Stimulated activated memory B cell treated with anti-CD40 and anti-IgM and Interleukin-4, amounts not matched to agents 10 μg/mL and 1 μg/mL and 100 μg/mL, for 72 hours (primary cell): Measurements from ENCODE around the gene ABHD15.
A peak's percentile ranks its signal among the peaks of the same experiment; 100 is the strongest.
"Not testable (repeated sequence)": the region's sequence is repeated elsewhere in the genome, so short reads cannot be mapped to it uniquely, and the experiment has no call there.

ENCODE experiments used
- ATAC-seq: fragments of 150-1000 bp; cut with Tn5 transposase; 2 replicates; pipeline ENCODE4 v1.10.0; 2021
- H3K27ac Mint-ChIP-seq: one replicate; pipeline ENCODE4 v1.8.0; 2022; ENCODE audit warnings: mild to moderate bottlenecking, mixed read lengths
- H3K27me3 Mint-ChIP-seq: one replicate; pipeline ENCODE4 v1.8.0; 2022; ENCODE audit warnings: mixed read lengths
- H3K36me3 Mint-ChIP-seq: one replicate; pipeline ENCODE4 v1.8.0; 2022; ENCODE audit warnings: mixed read lengths
- H3K4me1 Mint-ChIP-seq: one replicate; pipeline ENCODE4 v1.8.0; 2022; ENCODE audit warnings: mixed read lengths
- H3K4me3 Mint-ChIP-seq: one replicate; pipeline ENCODE4 v1.8.0; 2022; ENCODE audit warnings: mild to moderate bottlenecking, moderate library complexity, mixed read lengths
- H3K9me3 Mint-ChIP-seq: one replicate; pipeline ENCODE4 v1.8.0; 2022; ENCODE audit warnings: mixed read lengths

Gene ABHD15

GRCh38 chr17:29568331-29569244 lies 1.8 kb upstream of the ABHD15 start, which contains the start of gene TP53I13:
TSS of gene TP53I13 (plus strand) at chr17:29568701. CDS start at chr17:29568759, 58 bp downstream.
- H3K4me1 Mint-ChIP-seq: peaks cover 36% of the 10 kb centered on the region
- no peaks in the 10 kb centered on the region for H3K9me3 Mint-ChIP-seq
- H3K27ac Mint-ChIP-seq: peak within 1 kb of the TSS; percentile 88
- H3K4me3 Mint-ChIP-seq: peak within 1 kb of the TSS; percentile 95
- no peaks in the 10 kb centered on the region for H3K27me3 Mint-ChIP-seq
- H3K36me3 Mint-ChIP-seq: peaks cover 11% of the 10 kb centered on the region
- peak; percentile 78 for ATAC-seq

- peak; percentile 79 for ATAC-seq
- peak overlapping the region; percentile 95 for H3K4me3 Mint-ChIP-seq
- no peaks in the 10 kb centered on the region for H3K27me3 Mint-ChIP-seq
- peaks cover 33% of the 10 kb centered on the region for H3K4me1 Mint-ChIP-seq
- H3K9me3 Mint-ChIP-seq: no peaks in the 10 kb centered on the region
- H3K27ac Mint-ChIP-seq: peak overlapping the region; percentile 88
- H3K36me3 Mint-ChIP-seq: peaks cover 9% of the 10 kb centered on the region
These were observed 905 bp upstream of the ABHD15 start for GRCh38 chr17:29567554-29568330.

DNA sequence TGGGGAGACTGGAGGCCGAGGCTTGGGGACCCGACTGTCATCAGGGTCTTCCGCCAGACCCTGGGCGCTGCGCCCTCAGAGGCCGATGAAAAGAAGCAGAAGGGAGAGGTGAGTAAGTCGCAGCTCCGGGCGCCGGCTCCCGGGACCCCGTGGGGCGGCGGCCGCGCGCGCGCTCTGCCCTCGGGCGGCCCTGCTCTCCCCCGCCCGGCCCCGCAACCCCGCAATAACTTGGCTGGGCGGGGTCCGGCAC lies 392 bp upstream of the ABHD15 start:
- H3K36me3 Mint-ChIP-seq: peaks cover 14% of the 10 kb centered on the region
- H3K27ac Mint-ChIP-seq: peak overlapping the region; percentile 88
- no peaks in the 10 kb centered on the region for H3K9me3 Mint-ChIP-seq
- H3K27me3 Mint-ChIP-seq: no peaks in the 10 kb centered on the region
- peaks cover 38% of the 10 kb centered on the region for H3K4me1 Mint-ChIP-seq
- ATAC-seq: peak; percentile 46
- peak overlapping the region; percentile 95 for H3K4me3 Mint-ChIP-seq

- Mint-ChIP-seq H3K27me3 (no peaks in the 10 kb centered on the region), H3K4me1 (peaks cover 42% of the 10 kb centered on the region), H3K4me3 (peak overlapping the region; percentile 89), H3K27ac (peak overlapping the region; percentile 88), H3K36me3 (peaks cover 20% of the 10 kb centered on the region), H3K9me3 (no peaks in the 10 kb centered on the region)
- ATAC-seq: peak; percentile 18
These were observed 979 bp downstream of the ABHD15 start for GRCh38 chr17:29565643-29566472.

DNA sequence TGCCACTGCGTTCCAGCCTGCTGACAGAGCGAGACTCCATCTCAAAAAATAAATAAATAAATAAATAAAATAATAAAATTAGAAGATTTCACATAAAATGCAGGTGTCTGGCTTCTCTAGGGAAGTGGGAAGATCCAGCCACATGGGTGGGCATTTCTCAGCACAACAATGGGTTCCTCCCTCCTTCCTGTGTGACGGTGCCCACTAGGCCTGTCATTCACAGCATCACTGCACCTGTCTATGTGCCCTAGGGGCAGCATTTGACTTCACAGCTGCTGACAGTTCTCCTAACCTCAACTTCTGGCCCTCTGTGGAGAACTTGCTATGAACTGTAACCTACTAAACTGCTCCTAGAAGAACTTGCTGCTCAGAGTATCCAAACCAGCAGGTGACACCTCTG lies 3.0 kb downstream of the ABHD15 start:
- no peaks in the 10 kb centered on the region for H3K27me3 Mint-ChIP-seq
- peaks cover 49% of the 10 kb centered on the region for H3K4me1 Mint-ChIP-seq
- ATAC-seq: no peak
- no peaks in the 10 kb centered on the region for H3K9me3 Mint-ChIP-seq
- H3K27ac Mint-ChIP-seq: peak overlapping the region; percentile 37
- H3K36me3 Mint-ChIP-seq: peaks cover 16% of the 10 kb centered on the region
- H3K4me3 Mint-ChIP-seq: no peak overlapping the region

DNA sequence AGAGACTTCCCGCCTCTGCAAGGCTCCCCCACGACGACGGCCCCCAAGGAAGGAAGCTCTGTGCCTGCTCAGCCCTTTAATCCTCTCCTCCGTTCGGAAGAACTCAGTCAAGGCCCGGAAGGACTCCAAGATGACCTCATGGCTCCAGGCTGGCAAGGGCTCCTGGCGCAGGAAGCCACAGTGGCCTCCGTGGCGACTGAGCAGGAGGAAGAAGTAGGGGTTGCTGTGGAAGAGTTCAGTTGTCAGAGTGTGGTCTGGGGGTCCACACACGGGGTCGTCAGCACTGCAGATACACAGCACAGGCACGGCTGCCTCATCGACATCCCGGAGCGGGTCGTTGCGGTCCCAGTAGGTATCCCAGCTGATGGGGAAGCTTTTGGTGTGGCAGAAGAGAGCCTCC lies 4.2 kb downstream of the ABHD15 start:
- peak overlapping the region; percentile 95 for H3K27ac Mint-ChIP-seq
- H3K27me3 Mint-ChIP-seq: no peaks in the 10 kb centered on the region

DNA sequence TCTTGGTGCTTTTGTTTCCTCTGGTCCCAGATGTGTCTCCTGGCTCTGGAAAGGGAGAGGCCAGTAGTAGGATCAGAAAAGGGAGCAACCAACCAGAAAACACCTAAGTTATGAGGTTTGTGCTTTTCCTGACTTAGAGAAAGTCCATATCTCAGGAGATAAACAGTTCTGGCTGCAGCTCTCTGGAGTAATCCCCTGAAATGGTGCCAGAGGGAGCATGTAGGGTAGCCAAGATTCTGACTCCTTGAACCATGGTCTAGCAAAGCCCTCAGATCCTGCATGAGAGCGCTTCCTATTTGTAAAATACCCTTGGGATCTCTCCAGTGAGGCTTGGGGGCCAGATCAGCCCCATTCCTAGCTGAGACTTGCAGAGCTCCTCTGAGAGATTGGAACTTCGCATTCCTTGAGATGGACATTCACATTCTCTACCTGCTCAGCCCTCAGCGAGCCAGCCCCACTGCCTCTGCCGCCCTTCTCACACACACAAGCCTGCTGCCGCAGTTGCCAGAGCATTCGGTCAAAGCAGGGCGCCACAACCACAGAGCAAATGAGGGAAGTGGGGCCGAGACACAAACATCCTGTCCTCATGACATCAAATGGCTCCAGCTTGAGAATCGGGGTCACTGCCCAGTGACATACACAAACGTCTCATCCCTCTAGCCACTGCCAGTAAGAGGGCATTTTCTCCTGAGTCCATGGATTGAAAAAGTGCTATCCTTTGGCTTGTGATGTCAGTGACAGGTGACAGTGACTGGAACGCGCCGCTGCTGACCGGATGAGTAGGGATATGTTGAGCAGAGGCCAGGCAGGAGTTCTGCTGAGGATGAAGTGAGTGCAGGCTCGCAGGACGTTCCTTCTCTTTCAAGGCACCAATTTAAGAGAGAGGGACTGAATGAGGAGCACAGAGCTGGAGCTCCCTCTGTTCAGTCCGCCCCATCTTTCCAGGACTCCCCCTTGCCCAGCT lies 5.0 kb downstream of the ABHD15 start:
- H3K27me3 Mint-ChIP-seq: no peaks in the 10 kb centered on the region
- H3K27ac Mint-ChIP-seq: peak overlapping the region; percentile 95
- peak overlapping the region; percentile 67 for H3K4me3 Mint-ChIP-seq

More for the DNA sequence above, 4.2 kb downstream of the ABHD15 start:
- Mint-ChIP-seq H3K9me3 (no peaks in the 10 kb centered on the region), H3K4me3 (peak overlapping the region; percentile 67), H3K36me3 (peaks cover 16% of the 10 kb centered on the region), H3K4me1 (peaks cover 60% of the 10 kb centered on the region)
- no peak for ATAC-seq

GRCh38 chr17:29560316-29560715 lies 6.5 kb downstream of the ABHD15 start:
- Mint-ChIP-seq H3K36me3 (peaks cover 16% of the 10 kb centered on the region), H3K4me1 (peaks cover 62% of the 10 kb centered on the region), H3K9me3 (no peaks in the 10 kb centered on the region), H3K4me3 (peak overlapping the region; percentile 39), H3K27me3 (no peaks in the 10 kb centered on the region), H3K27ac (peak overlapping the region; percentile 95)
- peak; percentile 85 for ATAC-seq

More for the DNA sequence above, 5.0 kb downstream of the ABHD15 start:
- H3K36me3 Mint-ChIP-seq: peaks cover 16% of the 10 kb centered on the region
- no peaks in the 10 kb centered on the region for H3K9me3 Mint-ChIP-seq
- ATAC-seq: peak; percentile 61
- peaks cover 67% of the 10 kb centered on the region for H3K4me1 Mint-ChIP-seq

DNA sequence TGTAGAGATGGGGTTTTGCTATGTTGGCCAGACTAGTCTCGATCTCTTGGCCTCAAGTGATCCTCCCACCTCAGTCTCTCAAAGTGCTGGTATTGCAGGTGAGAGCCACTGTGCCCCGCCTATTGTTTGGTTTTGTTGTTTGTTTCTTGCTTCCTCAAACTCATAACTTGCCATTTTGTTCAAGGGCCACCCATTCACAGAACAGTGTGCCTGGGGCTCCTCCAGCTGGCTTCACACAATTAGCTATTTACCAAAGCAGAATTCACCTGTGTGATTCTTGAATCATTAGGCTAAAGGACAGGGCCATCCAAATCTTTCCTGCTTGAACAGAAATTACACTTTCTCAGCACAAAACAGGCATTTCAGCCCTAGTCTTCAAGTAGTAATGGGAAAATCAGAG lies 7.2 kb downstream of the ABHD15 start:
- no peaks in the 10 kb centered on the region for H3K9me3 Mint-ChIP-seq
- H3K27ac Mint-ChIP-seq: peak overlapping the region; percentile 95
- no peak overlapping the region for H3K4me3 Mint-ChIP-seq
- no peak for ATAC-seq
- peaks cover 16% of the 10 kb centered on the region for H3K36me3 Mint-ChIP-seq
- no peaks in the 10 kb centered on the region for H3K27me3 Mint-ChIP-seq
- H3K4me1 Mint-ChIP-seq: peaks cover 68% of the 10 kb centered on the region

DNA sequence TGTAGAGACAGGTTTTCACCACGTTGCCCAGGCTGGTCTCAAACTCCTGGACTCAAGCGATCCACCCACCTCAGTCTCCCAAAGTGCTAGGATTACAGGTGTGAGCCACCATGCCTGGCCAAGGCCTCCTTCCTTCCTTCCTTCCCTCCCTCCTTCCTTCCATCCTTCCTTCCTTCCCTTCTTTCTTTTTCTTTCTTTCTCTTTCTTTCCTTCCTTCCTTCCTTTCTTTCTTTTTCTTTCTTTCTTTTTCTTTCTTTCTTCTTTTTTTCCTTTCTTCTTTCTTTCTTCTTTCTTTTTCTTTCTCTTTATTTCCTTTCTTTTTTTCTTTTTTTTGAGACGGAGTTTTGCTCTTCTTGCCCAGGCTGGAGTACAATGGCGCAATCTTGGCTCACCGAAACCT lies 8.7 kb downstream of the ABHD15 start:
- Mint-ChIP-seq H3K36me3 (peaks cover 16% of the 10 kb centered on the region), H3K27ac (peak overlapping the region; percentile 95), H3K4me1 (peaks cover 68% of the 10 kb centered on the region)
- not testable (repeated sequence) for ATAC-seq, H3K27me3 Mint-ChIP-seq, H3K4me3 Mint-ChIP-seq, H3K9me3 Mint-ChIP-seq

GRCh38 chr17:29557739-29558116 lies 9.1 kb downstream of the ABHD15 start:
- H3K4me1 Mint-ChIP-seq: peaks cover 65% of the 10 kb centered on the region
- H3K27ac Mint-ChIP-seq: peak overlapping the region; percentile 95
- peak; percentile 72 for ATAC-seq
- H3K9me3 Mint-ChIP-seq: no peaks in the 10 kb centered on the region
- peaks cover 12% of the 10 kb centered on the region for H3K36me3 Mint-ChIP-seq
- no peak overlapping the region for H3K4me3 Mint-ChIP-seq
- H3K27me3 Mint-ChIP-seq: no peaks in the 10 kb centered on the region

- ATAC-seq: no peak
- Mint-ChIP-seq H3K9me3 (no peaks in the 10 kb centered on the region), H3K27me3 (no peaks in the 10 kb centered on the region), H3K36me3 (peaks cover 7% of the 10 kb centered on the region), H3K27ac (peak overlapping the region; percentile 95), H3K4me3 (no peak overlapping the region), H3K4me1 (peaks cover 60% of the 10 kb centered on the region)
These were observed 9.6 kb downstream of the ABHD15 start for GRCh38 chr17:29557085-29557738.

GRCh38 chr17:29555840-29556239 lies 11.0 kb downstream of the ABHD15 start:
- ATAC-seq: no peak
- H3K27me3 Mint-ChIP-seq: no peaks in the 10 kb centered on the region
- H3K4me1 Mint-ChIP-seq: peaks cover 46% of the 10 kb centered on the region
- H3K9me3 Mint-ChIP-seq: no peaks in the 10 kb centered on the region
- H3K4me3 Mint-ChIP-seq: no peak overlapping the region
- H3K36me3 Mint-ChIP-seq: no peaks in the 10 kb centered on the region
- no peak overlapping the region for H3K27ac Mint-ChIP-seq
